HG03571 (cell line): ENCODE results near the gene NOXA1.

Experiments used
- ATAC-seq: cut with Tn5 transposase; IDR thresholded peaks from one replicate; pipeline ENCODE4 v1.9.1; 2021; ENCODE audit not compliant: unreplicated experiment

The NOXA1 gene

DNA sequence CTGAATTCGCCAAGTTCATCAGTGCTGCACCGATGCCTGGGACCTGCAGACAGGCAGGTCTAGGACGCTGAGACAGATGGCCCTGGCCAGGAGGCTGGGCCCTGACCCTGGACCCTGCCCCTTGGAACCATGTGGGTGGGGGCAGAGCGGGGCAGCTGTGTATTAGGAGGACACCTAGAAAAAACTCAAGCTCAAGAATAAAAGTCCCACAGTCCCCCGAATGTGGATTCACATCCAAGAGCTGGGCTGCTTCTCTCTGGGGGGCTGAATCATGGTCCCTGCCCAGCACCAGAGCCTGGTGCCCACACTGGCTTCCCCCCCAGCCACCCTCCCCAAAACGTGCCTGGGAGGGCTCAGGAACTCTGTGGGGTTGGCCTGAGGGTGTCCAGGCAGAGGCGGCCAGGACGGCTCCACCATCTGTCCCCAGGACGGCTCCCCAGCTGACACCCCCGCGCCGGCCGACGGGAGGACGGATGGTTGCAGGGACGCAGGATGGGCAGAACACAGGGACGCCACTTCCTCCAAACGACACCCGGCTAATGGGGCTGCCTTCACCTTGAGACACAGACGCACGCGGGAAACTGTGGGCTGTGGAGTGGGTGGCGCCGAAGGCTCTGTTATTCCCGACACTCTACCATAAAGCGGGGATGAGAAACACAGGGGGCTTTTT, 35.2 kb upstream of the NOXA1 start:
- ATAC-seq: no peak

DNA sequence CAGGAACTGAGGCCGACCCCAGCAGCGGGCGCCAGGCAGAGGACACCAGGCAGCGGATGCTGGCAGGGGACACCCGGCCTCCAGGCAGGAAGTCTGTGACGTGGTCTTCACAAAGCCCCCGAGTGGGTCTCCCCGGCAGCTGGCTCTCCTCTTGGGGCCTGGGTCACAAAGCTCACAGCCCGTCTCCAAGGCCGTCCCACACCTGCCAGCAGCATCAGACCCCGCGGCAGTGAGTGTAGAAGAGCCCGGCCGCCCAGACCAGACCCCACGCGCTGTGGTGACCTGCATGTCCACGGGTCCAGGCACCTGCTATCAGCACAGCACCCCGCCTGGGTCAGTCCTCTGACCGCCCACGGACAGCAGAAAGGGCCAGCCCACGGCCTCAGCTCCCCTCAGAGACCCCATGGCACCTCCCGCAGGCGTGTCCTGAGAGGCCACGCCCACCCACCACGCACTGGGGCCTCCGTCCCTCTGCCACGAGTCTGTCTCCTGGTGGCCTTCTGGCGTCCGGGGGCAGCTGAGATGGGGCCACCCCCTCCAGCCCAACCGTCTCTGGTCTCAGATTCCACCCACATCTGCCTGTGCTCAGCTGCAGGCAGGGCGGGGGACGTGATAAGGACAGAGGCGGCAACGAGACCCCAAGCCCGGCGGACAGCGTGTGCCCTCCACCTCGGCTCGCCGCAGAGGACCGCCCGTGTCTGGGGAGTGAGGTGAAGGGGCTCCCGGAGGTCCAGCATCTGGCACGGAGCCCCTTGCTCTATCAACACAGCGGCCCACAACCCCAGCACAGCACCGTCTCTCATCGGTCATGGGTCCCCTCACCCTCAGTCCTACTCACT, 34.4 kb upstream of the NOXA1 start:
- ATAC-seq: no peak

- ATAC-seq: no peak
Measured at GRCh38 chr9:137389428-137389746, 33.8 kb upstream of the NOXA1 start.

GRCh38 chr9:137390553-137391410, 32.4 kb upstream of the NOXA1 start:
- no peak for ATAC-seq

GRCh38 chr9:137391411-137391754, 31.8 kb upstream of the NOXA1 start:
- no peak for ATAC-seq

GRCh38 chr9:137392232-137393007, 30.8 kb upstream of the NOXA1 start:
- no peak for ATAC-seq

DNA sequence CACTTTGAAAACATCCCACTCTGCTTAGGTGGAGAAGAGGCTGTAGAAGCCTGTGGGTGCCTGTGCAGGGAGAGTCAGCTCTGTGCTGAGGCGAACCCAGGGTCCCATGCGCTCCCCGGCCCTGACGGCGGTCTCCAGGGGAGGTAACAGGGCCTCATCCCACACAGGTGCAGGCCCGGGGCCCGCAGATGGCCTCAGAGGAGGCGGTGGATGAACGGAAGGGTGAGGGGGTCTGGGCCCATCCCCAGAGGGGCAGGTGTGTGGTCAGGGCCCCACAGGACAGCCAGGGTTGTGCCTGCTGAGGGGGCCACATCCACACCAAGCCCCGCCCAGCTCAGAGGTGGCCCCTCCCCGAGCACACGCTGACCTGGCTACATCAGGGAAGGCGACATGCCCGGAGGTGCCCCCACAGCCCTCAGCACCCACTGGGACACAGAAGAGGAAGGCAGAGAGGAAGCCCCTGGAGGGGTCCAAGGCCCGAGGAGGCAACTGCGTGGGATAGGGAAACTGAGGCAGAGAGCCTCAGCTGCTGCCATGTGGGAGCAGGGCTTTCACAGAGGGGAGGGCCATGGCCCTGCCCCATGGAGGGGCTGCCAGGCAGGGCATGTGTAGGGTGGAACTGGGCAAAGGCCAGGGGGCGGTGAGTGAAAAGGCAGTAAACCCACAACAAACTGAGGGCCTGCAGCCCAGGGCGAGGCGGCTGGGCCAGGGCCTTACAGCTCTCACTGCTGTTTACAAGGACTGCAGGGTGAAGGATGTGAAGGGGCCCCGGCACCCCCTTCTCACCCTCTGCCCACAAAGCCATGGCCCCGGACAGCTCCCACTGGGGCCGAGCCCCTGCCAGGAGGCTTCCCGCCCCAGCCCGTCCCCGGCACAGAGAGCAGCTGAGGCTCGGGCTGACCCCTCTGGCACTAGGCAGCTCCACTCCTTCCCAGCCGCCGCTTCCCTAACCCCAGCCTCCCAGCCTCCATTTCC, 29.7 kb upstream of the NOXA1 start:
- no peak for ATAC-seq

GRCh38 chr9:137394866-137395665, 28.1 kb upstream of the NOXA1 start:
- no peak for ATAC-seq

DNA sequence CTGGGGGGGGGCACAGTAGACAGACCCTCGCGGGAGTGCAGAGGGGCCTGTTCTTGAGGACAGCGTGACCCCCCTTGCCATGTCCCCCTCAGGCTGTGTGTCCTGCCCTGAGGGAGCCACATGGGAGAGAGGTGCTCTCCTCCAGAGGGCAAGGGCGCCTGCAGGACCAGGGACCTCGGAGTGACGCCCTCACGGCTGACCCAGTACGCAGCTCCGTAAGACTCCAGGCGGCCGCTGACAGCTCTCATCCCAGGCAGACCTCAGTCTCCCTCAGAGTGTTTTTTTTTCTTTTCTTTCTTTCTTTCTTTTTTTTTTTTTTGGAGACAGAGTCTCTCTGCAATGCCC, 27.6 kb upstream of the NOXA1 start:
- no peak for ATAC-seq

DNA sequence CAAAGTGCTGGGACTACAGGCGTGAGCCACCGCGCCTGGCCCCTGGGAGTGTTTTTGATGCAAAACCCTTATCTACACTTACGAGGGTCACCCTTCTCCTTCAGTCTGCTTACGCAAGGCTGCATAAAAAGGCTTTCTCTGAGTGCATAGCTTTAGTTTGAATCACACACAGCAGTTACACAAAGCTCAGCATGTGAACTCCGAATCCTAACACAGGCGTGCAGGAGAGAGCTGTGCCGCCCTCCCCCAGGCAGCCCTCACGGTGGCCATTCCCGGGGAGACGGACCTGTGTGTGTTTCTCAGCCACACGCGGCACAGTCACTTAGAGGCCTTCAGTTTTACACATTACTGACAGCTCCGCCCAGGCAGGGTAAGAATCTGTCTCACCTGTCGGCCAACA, 27.0 kb upstream of the NOXA1 start:
- no peak for ATAC-seq

DNA sequence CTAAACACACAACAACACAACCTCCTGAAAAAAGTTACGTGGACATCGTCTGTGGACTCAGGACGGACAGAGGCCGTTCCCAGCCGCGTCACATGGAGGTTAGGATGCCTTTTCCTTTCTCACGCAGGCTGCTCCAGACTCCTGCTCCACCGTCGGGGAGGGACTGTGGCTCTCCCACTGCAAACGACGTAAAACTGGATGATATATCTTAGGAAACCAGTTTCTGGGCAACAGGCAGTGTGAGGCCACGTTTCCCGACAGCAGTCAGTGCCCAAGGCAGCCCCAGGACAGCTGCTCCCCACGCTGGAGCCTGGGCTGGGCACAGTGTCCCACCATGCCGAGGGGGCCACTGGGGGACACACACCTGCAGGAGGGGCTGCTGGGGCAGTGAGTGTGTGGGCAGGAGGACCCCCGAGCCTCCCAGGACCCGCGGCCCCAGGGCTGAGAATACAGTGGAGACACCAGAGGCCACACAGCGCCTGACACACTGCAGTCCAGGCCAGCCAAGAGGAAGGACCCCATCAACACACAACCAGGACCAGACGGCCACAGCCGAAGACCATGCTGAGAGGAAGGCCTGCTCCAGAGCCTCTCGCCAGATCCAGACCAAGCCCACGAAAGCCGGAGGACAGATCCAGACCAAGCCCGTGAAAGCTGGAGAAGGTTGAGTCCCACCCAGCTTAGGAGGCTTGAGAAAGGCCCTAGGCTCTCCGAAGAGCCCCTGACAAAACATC, 26.4 kb upstream of the NOXA1 start:
- ATAC-seq: no peak

DNA sequence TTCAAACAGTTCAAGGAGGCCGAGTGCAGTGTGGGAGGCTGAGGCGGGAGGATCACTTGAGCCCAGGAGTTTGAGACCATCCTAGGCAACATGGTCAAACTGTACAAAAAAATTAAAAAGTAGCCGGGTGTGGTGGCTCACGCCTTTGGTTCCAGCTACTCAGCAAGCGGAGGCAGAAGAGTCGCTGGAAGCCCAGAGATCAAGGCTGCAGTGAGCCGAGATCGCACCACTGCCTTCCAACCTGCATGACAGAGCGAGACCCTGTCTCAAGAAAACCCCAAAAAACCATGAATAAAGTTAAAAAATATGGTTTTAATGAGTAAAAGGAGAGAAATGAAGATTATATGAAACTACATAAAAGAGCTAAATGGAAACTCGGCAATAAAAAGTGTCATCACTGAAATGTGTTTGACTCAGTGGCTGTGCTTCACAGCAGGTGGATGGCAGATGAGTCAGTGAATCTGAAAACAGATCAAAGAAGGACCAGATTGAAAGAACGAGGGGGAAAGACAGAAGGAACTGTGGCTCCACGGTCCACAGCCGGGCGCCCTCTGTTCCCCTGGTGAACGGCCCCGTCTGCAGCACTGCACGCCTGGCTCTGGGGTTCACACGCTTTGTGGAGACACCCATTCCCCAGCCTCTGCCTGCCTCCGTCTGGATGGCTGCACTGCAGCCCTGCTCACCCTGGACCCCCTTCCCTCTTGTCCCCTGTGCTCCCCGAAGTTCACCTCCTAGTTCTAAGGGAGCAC, 25.3 kb upstream of the NOXA1 start:
- ATAC-seq: no peak

- no peak for ATAC-seq
Measured at GRCh38 chr9:137398561-137399468, 24.4 kb upstream of the NOXA1 start.

DNA sequence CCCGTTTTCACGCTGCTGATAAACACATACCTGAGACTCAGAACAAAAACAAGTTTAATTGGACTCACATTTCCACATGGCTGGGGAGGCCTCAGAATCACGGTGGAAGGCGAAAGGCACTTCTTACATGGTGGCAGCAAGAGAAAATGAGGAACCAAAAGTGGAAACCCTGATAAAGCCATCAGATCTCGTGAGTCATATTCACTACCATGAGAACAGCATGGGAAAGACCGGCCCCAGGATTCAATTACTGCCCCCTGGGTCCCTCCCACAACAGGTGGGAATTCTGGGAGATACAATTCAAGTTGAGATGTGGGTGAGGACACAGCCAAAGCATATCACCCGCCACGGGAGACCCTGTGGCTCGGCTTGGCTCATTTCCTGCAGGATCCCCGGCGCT, 20.4 kb upstream of the NOXA1 start:
- ATAC-seq: no peak

DNA sequence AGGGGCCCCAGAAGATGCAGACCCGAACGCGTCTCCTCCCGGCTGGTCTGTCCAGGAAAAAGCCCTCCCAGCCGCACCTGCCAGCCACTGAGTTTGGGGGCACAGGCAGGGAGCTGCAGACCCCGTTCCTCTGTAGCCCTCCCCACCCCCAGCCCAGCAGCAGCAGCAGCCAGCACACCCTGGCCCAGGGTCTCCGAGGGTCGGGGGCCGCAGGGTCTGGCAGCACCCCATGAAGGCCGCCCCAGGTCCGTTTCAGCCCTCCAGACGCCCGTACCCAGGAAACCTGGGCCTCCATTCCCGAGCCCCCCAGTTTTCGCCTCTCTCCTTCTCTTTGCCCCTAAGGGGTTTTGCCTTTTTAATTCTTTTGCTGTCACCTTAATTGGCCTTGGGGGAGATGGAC, 19.9 kb upstream of the NOXA1 start:
- ATAC-seq: no peak

DNA sequence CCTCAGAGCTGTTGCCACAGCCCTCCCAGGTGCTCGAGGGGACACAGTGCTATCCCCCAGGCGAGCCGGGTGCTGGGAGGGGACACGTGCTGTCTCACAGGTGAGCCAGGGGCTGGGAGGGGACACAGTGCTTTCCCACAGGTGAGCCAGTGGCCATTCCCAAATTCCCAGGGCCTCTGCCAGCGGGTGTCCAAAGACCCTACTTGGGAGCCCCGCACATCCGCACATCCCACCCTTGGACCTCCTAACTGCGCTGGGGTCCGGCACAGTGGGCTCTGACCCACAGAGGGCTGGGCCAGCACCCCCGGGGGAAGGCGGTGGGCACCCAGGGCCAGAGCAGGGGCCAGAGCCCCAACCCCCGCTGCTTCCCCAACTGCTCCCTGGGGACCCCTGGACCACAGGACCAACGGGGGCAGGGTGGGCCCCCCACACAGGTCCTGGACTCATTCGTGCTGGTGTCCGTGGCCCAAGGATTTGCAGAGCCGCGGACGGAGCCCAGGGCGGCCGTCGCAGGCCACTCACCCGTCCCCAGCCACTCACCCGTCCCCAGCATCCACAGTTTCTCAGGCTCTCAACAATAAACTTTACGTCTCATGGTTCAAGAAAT, 18.1 kb upstream of the NOXA1 start:
- ATAC-seq: no peak
